ENCODE results near the gene DDB1.

DNA sequence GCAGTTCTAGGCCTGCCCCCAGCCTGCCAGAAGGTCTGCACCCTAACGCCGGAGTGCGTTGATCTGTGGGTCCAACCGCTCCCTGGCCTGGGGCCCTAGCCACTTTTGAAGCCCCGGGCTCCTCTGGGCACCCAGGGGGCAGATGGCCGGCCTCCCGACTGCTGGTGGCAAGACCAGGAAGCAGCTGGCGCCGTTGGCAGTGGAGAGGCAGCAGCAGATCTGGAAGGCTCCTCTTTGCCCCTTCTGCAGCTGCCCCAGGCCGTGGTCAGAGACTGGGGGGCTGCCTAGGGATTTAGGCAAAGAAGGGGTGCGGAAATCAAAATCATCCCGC, 37.3 kb downstream of the DDB1 start:
- TF ChIP-seq GATA3 (IDR thresholded peaks at IDR 0.05; ENCODE audit: low read depth, low read length) (no peak), GATA2 (IDR thresholded peaks at IDR 0.05; ENCODE audit: low read depth, low read length) (no peak)
